A673 (cell line): Measurements from ENCODE around the gene HDAC8.

ENCODE experiments used
- CTCF ChIP-seq: fragments of 300-800, 200-600 bp; sonication (generic); conservative IDR thresholded peaks from 2 replicates; pipeline ENCODE4 v1.5.1; 2017; ENCODE audit warnings: low read depth, mild to moderate bottlenecking, antibody characterized with exemption, low read length, moderate library complexity, mixed read lengths
- EZH2 ChIP-seq: fragments of 200-600 bp; sonication (generic); IDR thresholded peaks from 2 replicates; pipeline ENCODE4 v1.6.1; 2017; ENCODE audit warnings: borderline replicate concordance, low read depth, mild to moderate bottlenecking, mixed read lengths, antibody characterized with exemption, low read length; ENCODE audit not compliant: poor library complexity, severe bottlenecking

GRCh38 chrX:72371405-72371804, 201.2 kb downstream of the HDAC8 start:
- TF ChIP-seq CTCF (no peak), EZH2 (no peak)
